NCI-H460 (cell line): ENCODE measurements around the gene RFC3. TPM values are rescaled to one million over a fixed set of nuclear protein-coding genes. Genes with fewer than 3 reads are reported as not detected.
"Not testable (repeated sequence)": the region's sequence is repeated elsewhere in the genome, so short reads cannot be mapped to it uniquely, and the experiment has no call there.

Source experiments
- DNase-seq: peaks from one replicate; pipeline ENCODE4 v3.0.0-alpha.2; 2016; ENCODE audit warnings: low read depth; ENCODE audit errors: extremely low read depth
- polyA plus RNA-seq: library from polyadenylated mRNA; depleted of rRNA; stranded (reverse); fragments of >200 nt; gene quantifications from 2 replicates; pipeline ENCODE4 v1.2.3, GENCODE V29; 2014; cell fraction: nucleus; rRNA removed
- total RNA-seq: library from RNA; depleted of rRNA; stranded (reverse); fragments of >200 nt; shearing (Covaris generic); gene quantifications from 2 replicates; pipeline ENCODE4 v1.2.3, GENCODE V29; 2014; rRNA removed

The RFC3 gene
- total RNA-seq: 23.0 and 27.4 TPM in 2 replicates
- polyA plus RNA-seq: 63.5 and 73.0 TPM in 2 replicates

GRCh38 chr13:33817901-33818706, at the start of gene RFC3:
RFC3 (plus strand) TSS chr13:33818149; CDS start chr13:33818179, 30 bp downstream.
- peak; percentile 89 for DNase-seq

- no peak for DNase-seq
Measured at GRCh38 chr13:33771296-33771695, 46.7 kb upstream of the RFC3 start.

GRCh38 chr13:33773790-33774462, 44.0 kb upstream of the RFC3 start:
- DNase-seq: no peak

- no peak for DNase-seq
Measured at GRCh38 chr13:33775339-33776108, 42.4 kb upstream of the RFC3 start.

- no peak for DNase-seq
Measured at GRCh38 chr13:33776239-33776881, 41.6 kb upstream of the RFC3 start.

- DNase-seq: no peak
Measured at GRCh38 chr13:33782631-33783030, 35.3 kb upstream of the RFC3 start.

- not testable (repeated sequence) for DNase-seq
Measured at GRCh38 chr13:33783212-33783611, 34.7 kb upstream of the RFC3 start.

GRCh38 chr13:33784738-33785137, 33.2 kb upstream of the RFC3 start:
- no peak for DNase-seq

GRCh38 chr13:33785384-33785783, 32.6 kb upstream of the RFC3 start:
- DNase-seq: no peak

- DNase-seq: no peak
Measured at GRCh38 chr13:33787051-33787591, 30.8 kb upstream of the RFC3 start.

GRCh38 chr13:33789066-33789606, 28.8 kb upstream of the RFC3 start:
- no peak for DNase-seq

GRCh38 chr13:33789739-33790138, 28.2 kb upstream of the RFC3 start:
- no peak for DNase-seq

- no peak for DNase-seq
Measured at GRCh38 chr13:33793726-33794125, 24.2 kb upstream of the RFC3 start.

GRCh38 chr13:33794576-33794975, 23.4 kb upstream of the RFC3 start:
- no peak for DNase-seq

- no peak for DNase-seq
Measured at GRCh38 chr13:33796095-33796494, 21.9 kb upstream of the RFC3 start.

- no peak for DNase-seq
Measured at GRCh38 chr13:33797622-33798021, 20.3 kb upstream of the RFC3 start.

- no peak for DNase-seq
Measured at GRCh38 chr13:33798023-33798422, 19.9 kb upstream of the RFC3 start.

GRCh38 chr13:33799950-33800592, 17.9 kb upstream of the RFC3 start:
- no peak for DNase-seq

- no peak for DNase-seq
Measured at GRCh38 chr13:33800646-33801186, 17.2 kb upstream of the RFC3 start.
